GM12875 (cell line): ENCODE results near the gene TM4SF18.
"Not testable (repeated sequence)": the region's sequence is repeated elsewhere in the genome, so short reads cannot be mapped to it uniquely, and the experiment has no call there.

Experiments
- H3K4me3 ChIP-seq: one replicate; pipeline ENCODE4 v1.5.1; 2011; ENCODE audit warnings: low read depth, low read length, control low read depth
- TF ChIP-seq, protein P1 (sequence below): IDR thresholded peaks from 2 replicates; pipeline ENCODE4 v1.5.1; 2011; ENCODE audit warnings: low read depth, mild to moderate bottlenecking, control low read depth, inconsistent platforms, low read length, moderate library complexity, borderline replicate concordance; ENCODE audit not compliant: insufficient read depth

The TM4SF18 gene, protein sequence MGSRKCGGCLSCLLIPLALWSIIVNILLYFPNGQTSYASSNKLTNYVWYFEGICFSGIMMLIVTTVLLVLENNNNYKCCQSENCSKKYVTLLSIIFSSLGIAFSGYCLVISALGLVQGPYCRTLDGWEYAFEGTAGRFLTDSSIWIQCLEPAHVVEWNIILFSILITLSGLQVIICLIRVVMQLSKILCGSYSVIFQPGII

GRCh38 chr3:149333176-149333859, at the start of gene TM4SF18:
TSS of gene TM4SF18 (minus strand) at chr3:149333636. CDS start at chr3:149333382, 254 bp downstream.
- H3K4me3 ChIP-seq, result no peak within 1 kb of the TSS

DNA sequence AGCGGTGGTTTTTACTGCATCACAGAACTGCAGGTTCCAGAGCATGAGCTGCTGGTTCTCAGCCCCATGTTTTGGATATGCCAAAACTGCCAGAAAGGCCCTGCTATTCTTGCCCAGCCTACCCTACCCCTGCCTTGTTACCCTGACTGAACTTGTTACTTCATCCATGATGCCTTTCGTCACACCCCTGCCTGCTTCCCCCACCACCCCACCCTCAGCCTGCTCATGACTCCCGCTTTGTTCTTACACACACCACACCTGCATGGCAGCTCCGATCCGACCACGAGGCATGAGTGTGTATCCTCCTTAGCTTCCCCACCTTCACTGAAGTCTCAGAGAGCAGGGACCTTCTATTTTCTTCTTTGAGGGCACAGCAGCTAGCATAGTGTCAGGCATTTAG, 49.1 kb upstream of the TM4SF18 start:
- TF ChIP-seq, protein P1, sequence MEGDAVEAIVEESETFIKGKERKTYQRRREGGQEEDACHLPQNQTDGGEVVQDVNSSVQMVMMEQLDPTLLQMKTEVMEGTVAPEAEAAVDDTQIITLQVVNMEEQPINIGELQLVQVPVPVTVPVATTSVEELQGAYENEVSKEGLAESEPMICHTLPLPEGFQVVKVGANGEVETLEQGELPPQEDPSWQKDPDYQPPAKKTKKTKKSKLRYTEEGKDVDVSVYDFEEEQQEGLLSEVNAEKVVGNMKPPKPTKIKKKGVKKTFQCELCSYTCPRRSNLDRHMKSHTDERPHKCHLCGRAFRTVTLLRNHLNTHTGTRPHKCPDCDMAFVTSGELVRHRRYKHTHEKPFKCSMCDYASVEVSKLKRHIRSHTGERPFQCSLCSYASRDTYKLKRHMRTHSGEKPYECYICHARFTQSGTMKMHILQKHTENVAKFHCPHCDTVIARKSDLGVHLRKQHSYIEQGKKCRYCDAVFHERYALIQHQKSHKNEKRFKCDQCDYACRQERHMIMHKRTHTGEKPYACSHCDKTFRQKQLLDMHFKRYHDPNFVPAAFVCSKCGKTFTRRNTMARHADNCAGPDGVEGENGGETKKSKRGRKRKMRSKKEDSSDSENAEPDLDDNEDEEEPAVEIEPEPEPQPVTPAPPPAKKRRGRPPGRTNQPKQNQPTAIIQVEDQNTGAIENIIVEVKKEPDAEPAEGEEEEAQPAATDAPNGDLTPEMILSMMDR, result no peak
- H3K4me3 ChIP-seq, result no peak overlapping the region

More at GRCh38 chr3:149333176-149333859, at the start of gene TM4SF18:
- TF ChIP-seq, protein P1, result no peak

DNA sequence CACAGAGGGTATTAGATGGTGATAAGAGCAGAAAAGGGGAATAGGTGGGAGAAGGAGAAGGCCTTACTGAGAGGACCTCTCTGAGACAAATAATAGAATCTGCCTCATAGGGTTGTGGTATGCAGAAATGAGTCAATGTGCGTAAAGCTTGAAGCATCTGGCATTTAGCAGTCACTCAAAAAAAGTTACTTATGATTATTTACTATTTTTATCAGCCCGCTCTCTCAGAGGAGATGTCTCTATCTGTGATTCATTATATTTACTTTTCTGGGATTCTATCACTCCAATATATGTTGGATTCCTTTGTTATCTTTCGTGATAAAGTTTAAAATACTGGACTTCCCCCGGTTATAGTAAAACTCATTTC, 48.6 kb upstream of the TM4SF18 start:
- TF ChIP-seq, protein P1, result no peak
- H3K4me3 ChIP-seq, result no peak overlapping the region

DNA sequence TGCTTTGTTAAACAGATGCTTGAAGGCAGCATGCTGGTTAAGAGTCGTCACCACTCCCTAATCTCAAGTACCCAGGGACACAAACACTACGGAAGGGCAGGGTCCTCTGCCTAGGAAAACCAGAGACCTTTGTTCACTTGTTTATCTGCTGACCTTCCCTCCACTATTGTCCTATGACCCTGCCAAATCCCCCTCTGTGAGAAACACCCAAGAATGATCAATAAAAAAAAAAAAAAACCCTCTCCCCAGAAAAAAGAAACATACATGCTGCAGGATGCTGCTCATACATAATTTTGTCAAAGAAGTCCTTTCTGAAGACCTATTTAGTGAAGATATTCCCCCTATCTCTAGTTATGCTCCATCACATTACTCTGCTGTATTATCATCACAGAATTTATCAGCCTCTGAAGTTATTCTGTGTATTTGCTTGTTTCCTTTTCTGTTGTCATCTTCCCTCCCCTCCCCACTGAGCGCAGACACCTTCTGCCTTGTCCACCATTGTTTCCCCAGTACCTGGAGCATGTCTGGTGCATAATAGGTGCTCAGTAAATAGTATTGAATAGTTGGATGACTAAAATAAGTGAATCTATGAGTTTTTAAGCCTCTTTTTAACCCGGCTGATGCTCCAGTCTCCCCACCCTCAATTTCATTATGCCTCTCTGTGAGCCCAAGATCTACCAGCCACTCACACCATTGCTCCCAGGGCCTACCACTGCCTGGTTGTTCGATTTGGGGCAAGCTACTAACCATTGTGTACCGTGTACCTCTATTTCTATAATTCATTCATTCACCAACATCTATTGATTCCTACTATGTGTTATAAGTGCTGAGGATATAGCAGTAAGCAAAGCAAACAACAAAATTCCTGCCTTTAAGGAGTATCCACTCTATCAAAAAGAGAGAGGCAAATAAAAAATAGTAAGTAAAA, 48.0 kb upstream of the TM4SF18 start:
- no peak overlapping the region for H3K4me3 ChIP-seq
- TF ChIP-seq, protein P1, result no peak

DNA sequence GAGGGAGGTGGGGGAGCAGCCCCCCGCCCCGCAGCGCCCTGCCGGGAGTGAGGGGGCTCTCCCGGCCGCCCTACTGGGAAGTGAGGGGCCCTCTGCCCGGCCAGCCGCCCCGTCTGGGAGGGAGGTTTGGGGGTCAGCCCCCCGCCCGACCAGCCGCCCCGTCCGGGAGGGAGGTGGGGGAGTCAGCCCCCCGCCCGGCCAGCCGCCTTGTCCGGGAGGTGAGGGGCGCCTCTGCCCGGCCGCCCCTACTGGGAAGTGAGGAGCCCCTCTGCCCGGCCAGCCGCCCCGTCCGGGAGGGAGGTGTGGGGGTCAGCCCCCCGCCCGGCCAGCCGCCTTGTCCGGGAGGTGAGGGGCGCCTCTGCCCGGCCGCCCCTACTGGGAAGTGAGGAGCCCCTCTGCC, 46.8 kb upstream of the TM4SF18 start:
- not testable (repeated sequence) for H3K4me3 ChIP-seq

GRCh38 chr3:149378478-149379309, 45.3 kb upstream of the TM4SF18 start:
- no peak overlapping the region for H3K4me3 ChIP-seq
- TF ChIP-seq, protein P1, result no peak
